GM12892 (cell line): ENCODE data around the gene KIRREL3.

Source experiments
- POLR2A ChIP-seq: IDR thresholded peaks from 2 replicates; pipeline ENCODE4 v1.6.1; 2011; ENCODE audit warnings: low read depth, low read length, control low read depth
- POLR2AphosphoS5 ChIP-seq: IDR thresholded peaks from 2 replicates; pipeline ENCODE4 v1.6.1; 2011; ENCODE audit warnings: low read depth, low read length, control low read depth
- TAF1 ChIP-seq: IDR thresholded peaks from 2 replicates; pipeline ENCODE4 v1.6.1; 2011; ENCODE audit warnings: low read depth, mild to moderate bottlenecking, control low read depth, low read length, borderline replicate concordance

DNA sequence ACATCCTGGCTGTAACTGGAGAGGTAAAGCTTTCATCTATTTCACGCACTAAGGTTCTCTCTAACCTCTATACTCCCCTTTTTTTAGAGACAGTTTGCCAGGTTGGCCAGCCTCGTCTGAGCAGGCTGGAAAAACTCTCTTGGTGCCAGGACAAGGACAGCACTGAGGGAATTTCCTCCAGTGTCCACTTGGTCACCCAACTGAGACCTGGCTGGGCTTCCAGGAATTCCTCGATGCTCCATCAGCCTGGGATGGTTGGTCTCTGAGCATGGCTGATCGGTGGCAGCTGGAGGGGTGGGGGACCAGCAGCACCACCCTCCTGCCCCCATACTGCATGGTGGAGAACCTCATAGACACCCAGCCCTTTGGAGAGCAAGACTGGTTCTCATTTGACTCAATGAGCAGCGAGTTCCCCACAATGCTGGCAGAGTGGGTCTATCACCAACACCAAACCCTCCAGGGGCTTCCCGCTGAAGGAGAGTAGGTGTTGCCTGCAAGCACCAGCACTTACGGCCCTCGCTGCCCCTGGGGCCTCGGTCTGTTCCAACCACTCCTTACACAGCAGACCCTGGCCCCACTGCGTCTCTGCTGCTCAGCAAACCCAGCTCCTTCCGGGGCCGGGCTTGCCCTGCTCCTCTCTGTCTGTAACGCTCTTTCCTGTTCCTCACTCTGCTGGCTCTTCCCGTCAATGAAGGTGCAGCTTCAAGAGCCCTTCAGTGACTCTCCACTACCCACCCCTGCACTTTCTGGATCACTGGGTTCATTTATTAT, 522.9 kb downstream of the KIRREL3 start:
- TF ChIP-seq POLR2AphosphoS5 (no peak), POLR2A (no peak), TAF1 (no peak)
